HepG2 (cell line): ENCODE results near the gene DLG2. TPM values are rescaled to one million over a fixed set of nuclear protein-coding genes. Genes with fewer than 3 reads are reported as not detected.

ENCODE experiments used
- AKNA ChIP-seq: sonication (generic); formaldehyde crosslinking; IDR thresholded peaks from 2 replicates; pipeline ENCODE4 v1.4.0; 2020; ENCODE audit warnings: missing genetic modification reagents, borderline replicate concordance
- MIER2 ChIP-seq: IDR thresholded peaks from 2 replicates; pipeline ENCODE4 v1.6.1; 2016; ENCODE audit warnings: missing biosample characterization, missing genetic modification reagents
- NRL ChIP-seq: sonication (generic); formaldehyde crosslinking; IDR thresholded peaks from 2 replicates; pipeline ENCODE4 v1.5.0; 2020; ENCODE audit warnings: missing genetic modification reagents, mild to moderate bottlenecking, moderate library complexity, borderline replicate concordance
- RAD21 ChIP-seq: fragments of 450-650 bp; formaldehyde crosslinking; IDR thresholded peaks from 2 replicates; pipeline ENCODE4 v1.5.0; 2020; ENCODE audit warnings: mild to moderate bottlenecking
- SP4 ChIP-seq: sonication (generic); formaldehyde crosslinking; IDR thresholded peaks from 2 replicates; pipeline ENCODE4 v1.8.1; 2023; ENCODE audit warnings: mild to moderate bottlenecking, missing genetic modification reagents
- SRF ChIP-seq: IDR thresholded peaks from 2 replicates; pipeline ENCODE4 v1.6.1; 2011; ENCODE audit warnings: mild to moderate bottlenecking, low read depth, low read length, moderate library complexity
- TRAFD1 ChIP-seq: sonication (generic); formaldehyde crosslinking; IDR thresholded peaks from 2 replicates; pipeline ENCODE4 v1.5.1; 2020; ENCODE audit warnings: missing genetic modification reagents, mild to moderate bottlenecking, borderline replicate concordance
- ZBTB43 ChIP-seq: sonication (generic); formaldehyde crosslinking; conservative IDR thresholded peaks from 2 replicates; pipeline ENCODE4 v1.4.0; 2020; ENCODE audit warnings: missing genetic modification reagents
- ZGPAT ChIP-seq: IDR thresholded peaks from 2 replicates; pipeline ENCODE4 v1.6.1; 2016; ENCODE audit warnings: mild to moderate bottlenecking
- ZNF276 ChIP-seq: sonication (generic); formaldehyde crosslinking; IDR thresholded peaks from 2 replicates; pipeline ENCODE4 v1.4.0; 2020; ENCODE audit warnings: mild to moderate bottlenecking, low read depth, missing genetic modification reagents
- ZNF598 ChIP-seq: sonication (generic); formaldehyde crosslinking; IDR thresholded peaks from 2 replicates; pipeline ENCODE4 v1.5.1; 2020; ENCODE audit warnings: mild to moderate bottlenecking, missing genetic modification reagents, borderline replicate concordance
- polyA plus RNA-seq, 8 experiments: library from polyadenylated mRNA; depleted of rRNA in 3 of 8; stranded (reverse) in 7 of 8; unstranded in 1 of 8; fragments of >200 nt; fragmentation: Illumina TruSeq in 4 of 8; extraction: Trizol in 4 of 8; gene quantifications; 2 replicates each; pipeline versions ENCODE4 v1.2.1 to v1.2.3, GENCODE V29; 2011 to 2016; ENCODE audit warnings: low read depth in 4 of 8, missing spikeins in 1 of 8, mixed read lengths in 1 of 8; ENCODE audit not compliant: insufficient read depth in 1 of 8
- total RNA-seq, 5 experiments: library from RNA; depleted of rRNA; stranded (reverse); fragments of >200 nt; fragmentation: Illumina TruSeq; extraction: Trizol; gene quantifications; 2 replicates each; pipeline ENCODE4 v1.2.3, GENCODE V29; 2016; ENCODE audit warnings: low read depth in 1 of 5
- TF ChIP-seq, protein P1 (sequence below): sonication (generic); formaldehyde crosslinking; IDR thresholded peaks from 2 replicates; pipeline ENCODE4 v1.5.0; 2020; ENCODE audit warnings: mild to moderate bottlenecking, low read depth, missing genetic modification reagents, borderline replicate concordance
- TF ChIP-seq, protein P2 (sequence below), 2 experiments: sonication (generic) in 1 of 2; formaldehyde crosslinking in 1 of 2; IDR thresholded peaks; 2 replicates each; pipeline versions ENCODE4 v1.4.0 to v1.6.1; 2018 to 2020; ENCODE audit warnings: missing genetic modification reagents in 2 of 2, borderline replicate concordance in 1 of 2, low read depth in 1 of 2, mild to moderate bottlenecking in 1 of 2, missing biosample characterization in 1 of 2

The DLG2 gene
- total and polyA plus RNA-seq, 2 of the 13 experiments (the other 11 are each of a cell fraction or from before 2014, with no cell fraction given), result 0.46 to 1.0 TPM

DNA sequence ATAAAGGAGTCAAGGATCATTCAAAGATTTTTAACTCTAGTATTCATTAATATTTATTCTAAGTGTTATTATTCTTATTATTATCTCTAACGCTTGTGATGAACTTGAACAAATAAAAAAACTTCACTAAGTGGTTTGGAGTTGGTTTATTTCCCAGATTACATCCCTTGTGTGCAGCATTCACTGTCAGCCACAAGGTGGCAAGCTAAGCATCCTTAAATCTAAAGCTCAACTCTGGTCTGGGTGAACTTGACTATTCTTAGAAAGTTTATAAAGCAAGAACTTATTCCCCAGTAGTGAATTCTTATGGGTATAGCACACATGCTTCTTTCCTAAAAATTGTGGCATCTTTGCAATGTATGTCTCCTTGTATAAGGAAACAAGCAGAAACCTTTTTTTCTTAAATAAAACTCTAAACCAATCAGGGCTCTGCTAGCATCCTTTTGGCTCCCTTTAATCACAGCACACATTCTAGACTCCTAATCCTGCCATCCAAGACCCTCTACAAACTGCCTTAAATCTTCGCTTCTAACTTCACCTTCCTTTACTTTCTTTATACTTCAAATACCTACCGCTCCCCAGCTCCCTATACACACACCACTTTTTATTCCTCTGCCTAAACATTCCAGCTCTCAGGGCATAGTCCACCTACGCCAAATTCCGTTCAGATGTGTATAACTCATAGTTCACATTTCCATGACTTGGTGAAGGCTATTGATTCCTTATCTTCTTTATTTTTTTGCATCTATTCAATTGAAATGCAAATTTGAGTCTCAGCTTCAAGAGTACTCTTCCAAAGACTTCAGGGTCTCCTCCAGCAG is 1068.8 kb downstream of the DLG2 start (continued):
- TF ChIP-seq RAD21 (CRISPR knock-in tag) (peak; percentile 60), ZNF598 (no peak), SP4 (CRISPR knock-in tag) (no peak), AKNA (no peak), ZBTB43 (CRISPR knock-in tag) (no peak), SRF (no peak), TRAFD1 (CRISPR knock-in tag) (no peak), ZGPAT (CRISPR knock-in tag) (0 out of 2 replicates have a peak, but pooled peaks have one; percentile 19), NRL (CRISPR knock-in tag) (no peak), ZNF276 (CRISPR knock-in tag) (no peak), MIER2 (CRISPR knock-in tag) (peak; percentile 73; the same call in 1 of the 2 replicates)
- TF ChIP-seq, protein P1, sequence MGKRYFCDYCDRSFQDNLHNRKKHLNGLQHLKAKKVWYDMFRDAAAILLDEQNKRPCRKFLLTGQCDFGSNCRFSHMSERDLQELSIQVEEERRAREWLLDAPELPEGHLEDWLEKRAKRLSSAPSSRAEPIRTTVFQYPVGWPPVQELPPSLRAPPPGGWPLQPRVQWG (CRISPR knock-in tag), result no peak
- TF ChIP-seq, protein P2, sequence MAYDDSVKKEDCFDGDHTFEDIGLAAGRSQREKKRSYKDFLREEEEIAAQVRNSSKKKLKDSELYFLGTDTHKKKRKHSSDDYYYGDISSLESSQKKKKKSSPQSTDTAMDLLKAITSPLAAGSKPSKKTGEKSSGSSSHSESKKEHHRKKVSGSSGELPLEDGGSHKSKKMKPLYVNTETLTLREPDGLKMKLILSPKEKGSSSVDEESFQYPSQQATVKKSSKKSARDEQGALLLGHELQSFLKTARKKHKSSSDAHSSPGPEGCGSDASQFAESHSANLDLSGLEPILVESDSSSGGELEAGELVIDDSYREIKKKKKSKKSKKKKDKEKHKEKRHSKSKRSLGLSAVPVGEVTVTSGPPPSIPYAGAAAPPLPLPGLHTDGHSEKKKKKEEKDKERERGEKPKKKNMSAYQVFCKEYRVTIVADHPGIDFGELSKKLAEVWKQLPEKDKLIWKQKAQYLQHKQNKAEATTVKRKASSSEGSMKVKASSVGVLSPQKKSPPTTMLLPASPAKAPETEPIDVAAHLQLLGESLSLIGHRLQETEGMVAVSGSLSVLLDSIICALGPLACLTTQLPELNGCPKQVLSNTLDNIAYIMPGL (CRISPR knock-in tag; IDR thresholded peaks at IDR 0.05; ENCODE audit: borderline replicate concordance in 1 of 2, low read depth in 1 of 2), result no peak
